Astrocyte (in vitro differentiated cells and primary cell): ENCODE results near the gene PAPPA2. TPM values are rescaled to one million over a fixed set of nuclear protein-coding genes. Genes with fewer than 3 reads are reported as not detected.
"Not testable (repeated sequence)": the region's sequence is repeated elsewhere in the genome, so short reads cannot be mapped to it uniquely, and the experiment has no call there.

Source experiments
- DNase-seq: peaks from one replicate; pipeline ENCODE4 v3.0.0-alpha.2; 2010; ENCODE audit warnings: low read depth
- FAIRE-seq: peaks from 2 replicates; lab custom pipeline; 2011; peaks lifted over from hg19 to GRCh38; lab: Jason Lieb, UNC
- H2AFZ ChIP-seq: 2 replicates; pipeline ENCODE4 v1.6.0; 2012; ENCODE audit warnings: low read depth, low read length, inconsistent platforms
- H3K27ac ChIP-seq: 2 replicates; pipeline ENCODE4 v1.5.1; 2011; ENCODE audit warnings: low read depth, low read length, inconsistent platforms
- H3K27me3 ChIP-seq: 2 replicates; pipeline ENCODE4 v1.6.0; 2011; ENCODE audit warnings: low read length, inconsistent platforms; ENCODE audit not compliant: insufficient read depth
- H3K36me3 ChIP-seq: 2 replicates; pipeline ENCODE4 v1.5.1; 2011; ENCODE audit warnings: low read length, inconsistent platforms; ENCODE audit not compliant: insufficient read depth
- H3K4me1 ChIP-seq: 2 replicates; pipeline ENCODE4 v1.5.1; 2011; ENCODE audit warnings: low read length, inconsistent platforms; ENCODE audit not compliant: insufficient read depth
- H3K4me2 ChIP-seq: 2 replicates; pipeline ENCODE4 v1.6.0; 2012; ENCODE audit warnings: low read length, inconsistent platforms
- H3K4me3 ChIP-seq: 2 replicates; pipeline ENCODE4 v1.5.1; 2011; ENCODE audit warnings: low read depth, mild to moderate bottlenecking, low read length, inconsistent platforms; ENCODE audit not compliant: insufficient read depth
- H3K79me2 ChIP-seq: 2 replicates; pipeline ENCODE4 v1.6.0; 2012; ENCODE audit warnings: mild to moderate bottlenecking, low read length, inconsistent platforms; ENCODE audit not compliant: insufficient read depth
- H3K9ac ChIP-seq: 2 replicates; pipeline ENCODE4 v1.6.0; 2012; ENCODE audit warnings: mild to moderate bottlenecking, low read length, inconsistent platforms
- H3K9me3 ChIP-seq: 2 replicates; pipeline ENCODE4 v1.5.1; 2012; ENCODE audit warnings: low read depth, mild to moderate bottlenecking, low read length, inconsistent platforms; ENCODE audit not compliant: insufficient read depth
- H4K20me1 ChIP-seq: 2 replicates; pipeline ENCODE4 v1.6.0; 2012; ENCODE audit warnings: low read length, inconsistent platforms; ENCODE audit not compliant: insufficient read depth
- H3K27ac Mint-ChIP-seq: one replicate; pipeline ENCODE4 v1.8.0; 2021; ENCODE audit warnings: mild to moderate bottlenecking, mixed read lengths; ENCODE audit not compliant: unreplicated experiment
- H3K27me3 Mint-ChIP-seq: one replicate; pipeline ENCODE4 v1.8.0; 2021; ENCODE audit warnings: low read depth, mixed read lengths; ENCODE audit not compliant: unreplicated experiment
- H3K36me3 Mint-ChIP-seq: one replicate; pipeline ENCODE4 v1.8.0; 2021; ENCODE audit warnings: low read depth, mixed read lengths; ENCODE audit not compliant: unreplicated experiment
- H3K4me1 Mint-ChIP-seq: one replicate; pipeline ENCODE4 v1.8.0; 2021; ENCODE audit warnings: low read depth, mixed read lengths; ENCODE audit not compliant: unreplicated experiment
- H3K4me3 Mint-ChIP-seq: one replicate; pipeline ENCODE4 v1.8.0; 2021; ENCODE audit warnings: mild to moderate bottlenecking, moderate library complexity, mixed read lengths; ENCODE audit not compliant: unreplicated experiment
- H3K9me3 Mint-ChIP-seq: one replicate; pipeline ENCODE4 v1.8.0; 2021; ENCODE audit warnings: mild to moderate bottlenecking, mixed read lengths; ENCODE audit not compliant: unreplicated experiment
- EZH2 ChIP-seq: IDR thresholded peaks from 2 replicates; pipeline ENCODE4 v1.6.1; 2012; ENCODE audit warnings: mild to moderate bottlenecking, low read length, inconsistent platforms; ENCODE audit not compliant: insufficient read depth
- total RNA-seq: library from RNA; stranded (reverse); gene quantifications from 2 replicates; pipeline ENCODE4 v1.2.1, GENCODE V29; 2021
- TF ChIP-seq, protein P1 (sequence below): IDR thresholded peaks from 2 replicates; pipeline ENCODE4 v1.5.1; 2011; ENCODE audit warnings: low read depth, mild to moderate bottlenecking, inconsistent platforms, low read length, moderate library complexity; ENCODE audit not compliant: insufficient read depth

Gene PAPPA2
- total RNA-seq, 1 donor from 2014 or later, result 19.0 TPM

DNA sequence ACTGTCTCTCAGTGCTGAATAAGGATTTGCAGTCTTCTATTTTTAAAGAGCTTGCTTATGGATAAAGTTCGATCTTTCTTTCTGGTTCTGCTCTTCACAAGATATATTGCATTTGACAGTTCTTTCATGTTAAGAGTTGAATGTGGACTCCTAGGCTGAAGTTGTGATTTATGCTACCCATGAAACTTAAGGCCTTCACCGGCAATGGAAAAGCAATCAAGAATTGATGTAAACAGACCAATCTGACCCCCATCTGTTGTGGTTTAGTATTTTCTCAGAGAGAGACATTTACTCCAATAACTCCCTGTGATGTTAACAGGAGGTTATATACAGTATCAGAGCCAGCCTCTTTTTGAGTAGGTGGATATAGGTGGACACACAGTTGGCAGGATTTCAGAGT, 165.8 kb downstream of the PAPPA2 start:
- Mint-ChIP-seq H3K4me1 (no peaks in the 10 kb centered on the region), H3K36me3 (no peaks in the 10 kb centered on the region), H3K27me3 (peaks cover 6% of the 10 kb centered on the region), H3K9me3 (no peaks in the 10 kb centered on the region), H3K4me3 (no peak overlapping the region), H3K27ac (no peak overlapping the region)
- no peaks in the 10 kb centered on the region for H3K4me1 ChIP-seq
- H3K4me3 ChIP-seq, result no peak overlapping the region
- no peaks in the 10 kb centered on the region for H4K20me1 ChIP-seq
- no peaks in the 10 kb centered on the region for H3K36me3 ChIP-seq
- no peak overlapping the region for H3K9ac ChIP-seq
- no peaks in the 10 kb centered on the region for H3K79me2 ChIP-seq
- no peaks in the 10 kb centered on the region for H3K9me3 ChIP-seq
- DNase-seq (no peak), FAIRE-seq (no peak)
- no peaks in the 10 kb centered on the region for H3K27me3 ChIP-seq
- H3K27ac ChIP-seq, result no peak overlapping the region
- H3K4me2 ChIP-seq, result no peak overlapping the region
- H2AFZ ChIP-seq, result no peak overlapping the region
- TF ChIP-seq, protein P1, sequence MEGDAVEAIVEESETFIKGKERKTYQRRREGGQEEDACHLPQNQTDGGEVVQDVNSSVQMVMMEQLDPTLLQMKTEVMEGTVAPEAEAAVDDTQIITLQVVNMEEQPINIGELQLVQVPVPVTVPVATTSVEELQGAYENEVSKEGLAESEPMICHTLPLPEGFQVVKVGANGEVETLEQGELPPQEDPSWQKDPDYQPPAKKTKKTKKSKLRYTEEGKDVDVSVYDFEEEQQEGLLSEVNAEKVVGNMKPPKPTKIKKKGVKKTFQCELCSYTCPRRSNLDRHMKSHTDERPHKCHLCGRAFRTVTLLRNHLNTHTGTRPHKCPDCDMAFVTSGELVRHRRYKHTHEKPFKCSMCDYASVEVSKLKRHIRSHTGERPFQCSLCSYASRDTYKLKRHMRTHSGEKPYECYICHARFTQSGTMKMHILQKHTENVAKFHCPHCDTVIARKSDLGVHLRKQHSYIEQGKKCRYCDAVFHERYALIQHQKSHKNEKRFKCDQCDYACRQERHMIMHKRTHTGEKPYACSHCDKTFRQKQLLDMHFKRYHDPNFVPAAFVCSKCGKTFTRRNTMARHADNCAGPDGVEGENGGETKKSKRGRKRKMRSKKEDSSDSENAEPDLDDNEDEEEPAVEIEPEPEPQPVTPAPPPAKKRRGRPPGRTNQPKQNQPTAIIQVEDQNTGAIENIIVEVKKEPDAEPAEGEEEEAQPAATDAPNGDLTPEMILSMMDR, result no peak
- no peak for TF ChIP-seq EZH2

DNA sequence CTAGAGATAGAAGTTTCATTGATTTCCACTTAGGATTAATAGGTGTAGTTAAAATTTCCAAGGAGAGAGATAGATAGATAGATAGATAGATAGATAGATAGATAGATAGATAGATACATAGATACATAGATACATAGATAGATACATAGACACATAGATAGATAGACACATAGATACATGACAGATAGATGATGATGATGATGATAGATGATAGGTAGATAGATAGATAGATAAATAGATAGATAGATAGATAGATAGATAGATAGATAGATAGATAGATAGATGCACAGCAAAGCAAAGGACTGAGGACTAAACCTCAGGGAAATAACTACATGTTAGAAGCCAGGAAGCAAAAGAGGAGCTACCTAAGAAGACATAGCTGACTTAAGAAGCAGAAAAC, 171.8 kb downstream of the PAPPA2 start:
- not testable (repeated sequence) for H3K9me3 Mint-ChIP-seq, H3K9ac ChIP-seq, DNase-seq, H3K27ac ChIP-seq, H3K9me3 ChIP-seq, H3K36me3 ChIP-seq, H3K4me1 Mint-ChIP-seq, H3K79me2 ChIP-seq, H3K36me3 Mint-ChIP-seq, FAIRE-seq, H3K4me3 ChIP-seq, H2AFZ ChIP-seq, H3K4me1 ChIP-seq, H4K20me1 ChIP-seq, H3K27ac Mint-ChIP-seq, H3K4me2 ChIP-seq, H3K4me3 Mint-ChIP-seq, H3K27me3 Mint-ChIP-seq, H3K27me3 ChIP-seq

DNA sequence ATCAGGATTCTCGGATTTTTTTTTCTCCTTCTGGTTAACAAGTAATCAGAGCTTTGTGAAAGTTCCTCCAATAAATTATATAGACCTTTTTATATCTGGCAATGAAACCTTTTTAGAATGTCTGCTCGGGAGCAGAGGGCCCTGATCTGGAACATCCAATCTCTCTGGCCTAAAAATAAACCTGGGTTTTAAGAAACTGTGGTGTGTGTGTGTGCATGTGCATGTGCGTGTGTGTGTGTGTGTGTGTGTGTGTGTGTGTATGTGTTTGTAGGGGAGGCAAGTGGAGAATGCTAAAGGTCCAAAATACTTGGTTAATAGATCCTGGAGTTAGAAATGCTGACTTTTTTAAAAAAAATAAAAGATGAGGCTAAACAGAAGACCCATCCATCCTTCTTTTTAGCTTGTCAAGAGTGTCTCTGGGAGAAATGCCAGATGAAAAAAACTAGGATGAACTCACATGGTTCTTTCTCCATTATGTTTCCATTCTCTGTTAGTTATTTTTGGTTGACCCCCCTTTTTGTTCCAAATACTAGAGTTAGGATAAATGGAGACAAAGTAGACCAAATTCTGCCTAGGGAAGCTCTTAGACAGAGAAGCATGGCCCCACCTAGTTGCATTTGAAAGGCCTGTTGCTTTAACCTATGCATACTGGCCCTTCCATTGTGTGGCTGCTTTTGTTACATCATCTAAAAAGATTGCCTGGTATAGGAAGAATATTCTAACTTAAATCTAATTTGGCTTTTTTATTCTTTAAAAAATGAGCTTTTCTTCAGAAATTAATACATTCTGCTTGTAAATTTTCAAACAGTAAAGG, 175.9 kb downstream of the PAPPA2 start:
- DNase-seq, result no peak
- H3K27me3 Mint-ChIP-seq, result no peaks in the 10 kb centered on the region
- TF ChIP-seq, protein P1, result no peak
- no peak for TF ChIP-seq EZH2
- Histone ChIP-seq H3K27me3 (no peaks in the 10 kb centered on the region), H3K9me3 (no peaks in the 10 kb centered on the region), H3K27ac (no peak overlapping the region), H3K9ac (no peak overlapping the region), H3K4me2 (no peak overlapping the region), H3K4me1 (peaks cover 6% of the 10 kb centered on the region), H4K20me1 (no peaks in the 10 kb centered on the region), H3K4me3 (no peak overlapping the region), H3K36me3 (no peaks in the 10 kb centered on the region), H2AFZ (no peak overlapping the region), H3K79me2 (no peaks in the 10 kb centered on the region)
- H3K4me3 Mint-ChIP-seq, result no peak overlapping the region
- FAIRE-seq, result no peak
- H3K4me1 Mint-ChIP-seq, result peaks cover 15% of the 10 kb centered on the region
- peaks cover 2% of the 10 kb centered on the region for H3K9me3 Mint-ChIP-seq
- no peaks in the 10 kb centered on the region for H3K36me3 Mint-ChIP-seq
- no peak overlapping the region for H3K27ac Mint-ChIP-seq
